Neutrophil (primary cell): ENCODE measurements around the gene RMND1.

Experiments used
- H3K27ac ChIP-seq: fragments of 200-600 bp; sonication (generic); 2 replicates; pipeline ENCODE4 v1.5.1; 2016; ENCODE audit warnings: mild to moderate bottlenecking, moderate library complexity
- H3K27me3 ChIP-seq: fragments of 200-600 bp; sonication (generic); 2 replicates; pipeline ENCODE4 v1.6.0; 2016; ENCODE audit warnings: mild to moderate bottlenecking
- H3K36me3 ChIP-seq: fragments of 200-600 bp; sonication (generic); 2 replicates; pipeline ENCODE4 v1.5.1; 2017
- H3K4me1 ChIP-seq, 2 experiments: fragments of 200-600 bp in 1 of 2; sonication (generic) in 1 of 2; 1 replicate in 1 of 2; 2 replicates in 1 of 2; pipeline versions ENCODE4 v1.5.1 to v1.6.1; 2013 to 2016; ENCODE audit warnings: low read depth in 1 of 2, low read length in 1 of 2, mild to moderate bottlenecking in 1 of 2, moderate library complexity in 1 of 2; ENCODE audit not compliant: control insufficient read depth in 1 of 2, insufficient read depth in 1 of 2
- H3K4me3 ChIP-seq, 2 experiments: fragments of 200-600 bp in 1 of 2; sonication (generic) in 1 of 2; 1 replicate in 1 of 2; 2 replicates in 1 of 2; pipeline ENCODE4 v1.5.1; 2013 to 2016; ENCODE audit warnings: low read depth in 1 of 2, low read length in 1 of 2, mild to moderate bottlenecking in 1 of 2, moderate library complexity in 1 of 2
- H3K9me3 ChIP-seq: fragments of 200-600 bp; sonication (generic); 2 replicates; pipeline ENCODE4 v1.5.1; 2016
- TF ChIP-seq, protein P1 (sequence below): fragments of 200-600 bp; sonication (generic); IDR thresholded peaks from 2 replicates; pipeline ENCODE4 v1.5.1; 2016; ENCODE audit warnings: antibody characterized with exemption

Gene RMND1

DNA sequence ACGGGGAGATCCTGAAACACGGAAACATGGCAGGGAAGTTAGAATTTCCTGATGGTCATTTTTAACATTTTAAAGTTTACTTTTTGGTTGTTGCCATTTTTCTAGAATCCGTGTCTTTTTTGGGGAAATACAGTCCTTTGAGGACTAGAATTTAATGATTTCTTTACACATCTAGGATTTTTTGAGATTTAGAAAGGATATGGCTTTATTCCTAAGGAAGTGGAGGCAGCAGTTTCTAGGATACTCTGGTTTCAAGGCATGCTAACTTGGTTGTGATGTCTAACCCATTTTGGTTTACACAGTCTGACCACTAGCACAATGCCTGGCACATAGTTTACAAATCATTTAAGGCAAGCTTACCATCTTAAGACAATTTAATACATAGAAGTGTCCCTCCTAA lies 59.5 kb downstream of the RMND1 start:
- H3K4me3 ChIP-seq = peak overlapping the region; percentile 74 to 90
- no peaks in the 10 kb centered on the region for H3K27me3 ChIP-seq
- peaks cover 3% of the 10 kb centered on the region for H3K36me3 ChIP-seq
- H3K9me3 ChIP-seq = no peaks in the 10 kb centered on the region
- TF ChIP-seq, protein P1, sequence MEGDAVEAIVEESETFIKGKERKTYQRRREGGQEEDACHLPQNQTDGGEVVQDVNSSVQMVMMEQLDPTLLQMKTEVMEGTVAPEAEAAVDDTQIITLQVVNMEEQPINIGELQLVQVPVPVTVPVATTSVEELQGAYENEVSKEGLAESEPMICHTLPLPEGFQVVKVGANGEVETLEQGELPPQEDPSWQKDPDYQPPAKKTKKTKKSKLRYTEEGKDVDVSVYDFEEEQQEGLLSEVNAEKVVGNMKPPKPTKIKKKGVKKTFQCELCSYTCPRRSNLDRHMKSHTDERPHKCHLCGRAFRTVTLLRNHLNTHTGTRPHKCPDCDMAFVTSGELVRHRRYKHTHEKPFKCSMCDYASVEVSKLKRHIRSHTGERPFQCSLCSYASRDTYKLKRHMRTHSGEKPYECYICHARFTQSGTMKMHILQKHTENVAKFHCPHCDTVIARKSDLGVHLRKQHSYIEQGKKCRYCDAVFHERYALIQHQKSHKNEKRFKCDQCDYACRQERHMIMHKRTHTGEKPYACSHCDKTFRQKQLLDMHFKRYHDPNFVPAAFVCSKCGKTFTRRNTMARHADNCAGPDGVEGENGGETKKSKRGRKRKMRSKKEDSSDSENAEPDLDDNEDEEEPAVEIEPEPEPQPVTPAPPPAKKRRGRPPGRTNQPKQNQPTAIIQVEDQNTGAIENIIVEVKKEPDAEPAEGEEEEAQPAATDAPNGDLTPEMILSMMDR = no peak
- H3K4me1 ChIP-seq = peaks cover 36 to 41% of the 10 kb centered on the region in 2 experiments
- peak overlapping the region; percentile 99 for H3K27ac ChIP-seq

DNA sequence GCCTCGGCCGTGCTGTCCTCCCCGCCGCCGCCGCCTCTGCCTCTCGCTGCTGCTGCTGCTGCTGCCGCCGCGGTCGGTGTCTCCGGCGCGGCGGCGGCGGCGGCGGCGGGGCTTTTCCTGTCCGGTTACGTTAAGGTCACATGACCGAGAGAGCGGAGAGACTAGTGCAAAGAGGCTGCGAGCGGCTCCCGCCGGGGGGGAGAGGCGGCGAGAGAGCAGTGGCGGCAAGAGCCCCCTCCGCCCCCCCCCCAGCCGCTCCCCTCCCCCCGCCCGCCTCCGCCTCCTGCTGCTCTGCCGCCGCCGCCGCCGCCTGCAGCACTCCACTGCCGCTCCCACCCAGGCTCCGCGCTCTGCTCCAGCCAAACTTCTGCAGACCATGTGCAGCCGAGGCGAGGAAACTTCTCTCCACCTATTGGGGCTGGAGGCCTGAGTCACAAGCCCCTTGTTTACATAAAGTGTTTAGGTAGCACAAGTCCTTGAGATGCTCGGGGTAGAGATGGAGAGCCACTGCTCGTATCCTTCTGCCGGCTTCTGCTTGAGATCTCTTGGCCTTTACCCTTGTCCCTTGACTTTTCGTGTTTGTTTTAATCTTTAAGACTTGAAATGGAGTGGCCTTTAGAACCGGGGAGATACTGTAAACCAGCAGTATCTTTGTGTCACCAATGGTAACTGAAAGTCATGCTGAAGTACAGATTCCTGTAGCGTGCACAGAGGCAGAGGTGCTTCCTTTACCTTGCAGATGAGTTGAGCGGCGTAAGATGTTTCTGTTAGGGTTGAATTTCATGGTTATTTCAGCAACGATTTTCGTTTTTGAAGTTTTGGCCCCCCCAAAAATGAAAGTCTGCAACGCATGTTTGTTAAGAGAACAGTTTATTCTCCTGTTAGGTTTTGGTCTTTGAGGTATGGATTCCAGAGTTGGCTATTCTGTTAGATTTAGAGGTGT lies 60.2 kb downstream of the RMND1 start, which contains the start of gene ZBTB2:
TSS of gene ZBTB2 (minus strand) at position 89 of the 943 bp plus-strand sequence. CDS start 17,922 bp downstream, outside the sequence.
- H3K36me3 ChIP-seq = peaks cover 3% of the 10 kb centered on the region
- no peaks in the 10 kb centered on the region for H3K9me3 ChIP-seq
- H3K27ac ChIP-seq = peak within 1 kb of the TSS; percentile 99
- no peaks in the 10 kb centered on the region for H3K27me3 ChIP-seq
- H3K4me1 ChIP-seq = peaks cover 36 to 41% of the 10 kb centered on the region in 2 experiments
- H3K4me3 ChIP-seq = peak within 1 kb of the TSS; percentile 74 to 90
- TF ChIP-seq, protein P1 = no peak

DNA sequence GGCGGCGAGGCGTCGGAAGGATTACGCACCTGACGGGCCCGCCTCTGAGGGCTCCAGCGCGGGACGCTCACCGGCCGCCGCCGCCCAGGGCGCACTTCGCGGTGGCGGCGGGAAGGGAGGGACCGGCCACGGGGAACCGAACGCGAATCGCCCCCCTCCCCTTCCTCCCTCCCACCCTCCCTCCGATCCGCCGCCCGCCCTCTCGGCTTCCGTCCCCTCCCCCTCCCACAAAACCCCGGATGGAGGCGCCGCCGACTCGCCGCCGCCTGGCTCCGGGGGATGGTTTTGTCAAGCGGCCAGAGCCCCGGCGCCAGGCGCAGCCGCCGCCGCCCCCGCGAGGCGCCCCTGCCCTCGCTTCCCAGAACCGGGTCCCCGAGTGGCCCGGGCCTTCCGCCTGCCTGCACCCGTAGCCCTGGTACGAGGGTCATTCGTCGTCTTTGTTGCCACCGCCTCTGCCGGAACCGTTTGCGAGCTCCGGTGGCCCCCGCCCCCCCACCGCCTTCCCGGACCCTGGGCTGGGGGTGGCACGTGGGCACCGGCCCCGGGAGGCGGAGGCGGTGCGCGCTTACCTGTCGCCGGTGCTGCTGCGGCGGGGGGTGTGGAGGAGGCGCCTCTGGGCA lies 61.0 kb downstream of the RMND1 start:
- peak overlapping the region; percentile 99 for H3K27ac ChIP-seq
- peak overlapping the region; percentile 74 to 90 for H3K4me3 ChIP-seq
- H3K36me3 ChIP-seq = peaks cover 3% of the 10 kb centered on the region
- H3K27me3 ChIP-seq = no peaks in the 10 kb centered on the region
- peaks cover 36 to 41% of the 10 kb centered on the region in 2 experiments for H3K4me1 ChIP-seq
- TF ChIP-seq, protein P1 = peak; percentile 8
- H3K9me3 ChIP-seq = no peaks in the 10 kb centered on the region

DNA sequence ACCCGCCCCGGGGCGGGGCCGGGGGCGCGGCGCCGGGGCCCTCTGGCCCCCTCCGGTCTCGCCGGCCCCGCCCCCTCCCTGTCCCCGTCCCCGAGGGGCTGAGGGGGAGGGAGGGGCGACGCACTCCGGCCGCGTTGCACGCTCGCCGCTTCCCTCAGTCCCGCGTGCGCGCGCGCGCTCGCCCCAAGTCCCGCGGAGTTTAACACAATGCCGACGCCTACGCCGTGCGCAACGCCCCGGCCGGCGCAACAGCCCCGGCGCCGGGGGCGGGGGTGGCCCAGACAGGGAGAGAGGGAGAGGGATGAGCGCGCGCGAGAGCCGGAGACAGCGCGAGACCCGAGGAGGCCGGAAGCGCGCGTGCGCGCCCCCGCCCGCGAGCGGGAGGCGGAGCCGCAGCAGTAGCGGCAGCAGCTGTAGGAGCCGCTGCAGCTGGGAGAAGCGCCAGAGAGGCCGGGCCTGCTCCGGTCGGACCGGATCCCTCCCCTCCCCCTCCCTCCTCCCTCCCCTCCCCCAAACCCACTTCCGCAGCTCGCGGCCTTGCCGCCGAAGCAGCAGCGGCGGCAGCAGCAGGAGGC lies 61.6 kb downstream of the RMND1 start:
- Histone ChIP-seq H3K27me3 (no peaks in the 10 kb centered on the region), H3K9me3 (no peaks in the 10 kb centered on the region), H3K4me1 (peaks cover 36 to 41% of the 10 kb centered on the region in 2 experiments), H3K4me3 (peak overlapping the region; percentile 74 to 90), H3K27ac (peak overlapping the region; percentile 99), H3K36me3 (no peaks in the 10 kb centered on the region)
- TF ChIP-seq, protein P1 = peak; percentile 58

DNA sequence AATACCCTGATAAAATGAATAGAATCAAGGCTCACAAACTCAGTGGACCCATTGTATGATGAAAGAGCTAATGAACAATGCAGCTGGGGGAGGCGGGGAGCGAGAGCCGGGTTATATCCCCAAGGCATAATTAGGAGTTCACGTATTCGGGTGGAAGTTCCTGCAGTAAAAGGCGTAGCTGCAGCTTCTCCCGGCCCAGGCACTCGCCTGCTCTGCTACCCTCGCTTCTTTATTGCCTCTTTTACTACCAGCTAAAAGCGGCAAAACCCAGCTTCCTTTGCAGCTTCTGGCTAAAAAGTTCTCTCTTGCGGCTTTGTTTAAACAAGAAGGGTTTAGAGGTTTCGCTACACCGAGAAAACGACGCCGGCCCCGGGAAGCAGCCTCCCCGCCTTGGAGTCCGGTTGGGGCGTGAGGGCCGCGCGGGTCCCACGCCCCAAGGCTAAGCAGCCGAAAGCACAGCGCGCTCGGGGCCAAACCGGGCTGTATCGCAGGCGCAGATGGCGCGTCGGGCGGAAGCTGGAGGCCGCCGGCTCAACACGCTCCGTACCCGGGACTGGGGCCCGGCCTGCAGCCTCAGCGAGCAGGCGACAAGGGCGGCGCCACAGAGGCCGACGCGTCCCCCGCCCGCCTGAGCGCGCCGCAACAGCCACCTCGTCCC lies 62.2 kb downstream of the RMND1 start:
- no peaks in the 10 kb centered on the region for H3K9me3 ChIP-seq
- H3K27ac ChIP-seq = peak overlapping the region; percentile 99
- no peaks in the 10 kb centered on the region for H3K36me3 ChIP-seq
- TF ChIP-seq, protein P1 = no peak
- H3K4me1 ChIP-seq = peaks cover 36 to 41% of the 10 kb centered on the region in 2 experiments
- H3K4me3 ChIP-seq = peak overlapping the region; percentile 74 to 90
- no peaks in the 10 kb centered on the region for H3K27me3 ChIP-seq
